GM19397 (cell line): Measurements from ENCODE around the gene PCSK9.
"Not testable (repeated sequence)": the region's sequence is repeated elsewhere in the genome, so short reads cannot be mapped to it uniquely, and the experiment has no call there.

Experiments
- ATAC-seq: cut with Tn5 transposase; IDR thresholded peaks from one replicate; pipeline ENCODE4 v1.9.1; 2021; ENCODE audit warnings: mild to moderate bottlenecking, moderate library complexity; ENCODE audit not compliant: unreplicated experiment

The PCSK9 gene

DNA sequence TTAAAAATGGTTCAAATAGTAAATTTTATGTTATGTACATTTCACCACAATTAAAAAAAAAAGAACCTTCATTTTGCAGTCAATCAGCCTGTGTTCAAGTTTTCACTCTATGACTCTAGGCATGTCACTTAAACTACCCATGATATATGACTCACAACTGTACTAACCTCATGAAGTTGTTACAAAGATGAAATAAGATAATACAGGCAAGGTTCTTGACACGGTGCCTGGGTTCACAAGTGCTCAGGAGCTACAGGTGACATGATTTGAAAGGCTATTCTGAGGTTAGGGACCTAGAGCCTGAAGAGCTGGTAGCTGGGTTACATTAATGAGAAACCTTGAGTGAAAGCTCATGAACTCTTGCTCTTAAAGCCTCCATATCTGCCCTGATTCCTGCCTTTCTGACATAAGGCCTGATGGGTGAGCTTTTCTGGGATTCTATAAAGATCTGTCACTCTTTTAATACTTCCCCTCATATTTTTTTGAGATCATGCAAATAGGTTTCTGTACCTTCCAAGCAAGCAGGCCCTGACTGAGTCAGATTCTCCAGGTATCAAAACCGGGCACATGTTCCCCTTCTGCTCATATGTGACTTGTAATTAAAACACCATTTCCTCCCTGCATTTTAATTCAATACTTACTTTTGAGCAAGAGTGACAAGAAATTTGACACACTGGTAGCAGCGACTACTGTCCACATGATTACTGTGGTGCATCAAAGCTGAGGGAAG, 34.0 kb downstream of the PCSK9 start:
- ATAC-seq, result no peak

- no peak for ATAC-seq
These were observed 35.1 kb downstream of the PCSK9 start for GRCh38 chr1:55074455-55074854.

DNA sequence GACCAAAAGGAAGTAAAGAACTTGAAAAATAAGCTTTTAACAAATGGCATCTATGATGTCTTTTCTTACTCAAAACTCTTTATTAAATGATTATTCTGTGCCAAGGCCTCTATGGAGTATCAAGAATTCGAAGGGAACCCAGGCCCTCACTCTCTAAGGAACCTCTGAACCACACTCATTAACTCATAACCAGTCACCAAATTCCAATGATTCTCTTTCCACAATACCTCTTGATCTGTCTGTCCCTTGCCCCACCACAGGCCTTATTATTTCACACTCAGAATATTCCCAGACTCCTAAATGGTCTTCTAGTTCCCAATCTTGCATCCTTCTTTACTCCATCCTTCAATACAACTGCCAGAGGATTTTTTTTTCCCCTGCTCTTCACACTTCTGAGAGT, 37.0 kb downstream of the PCSK9 start:
- ATAC-seq, result no peak

GRCh38 chr1:55078470-55078869, 39.1 kb downstream of the PCSK9 start:
- ATAC-seq, result no peak

DNA sequence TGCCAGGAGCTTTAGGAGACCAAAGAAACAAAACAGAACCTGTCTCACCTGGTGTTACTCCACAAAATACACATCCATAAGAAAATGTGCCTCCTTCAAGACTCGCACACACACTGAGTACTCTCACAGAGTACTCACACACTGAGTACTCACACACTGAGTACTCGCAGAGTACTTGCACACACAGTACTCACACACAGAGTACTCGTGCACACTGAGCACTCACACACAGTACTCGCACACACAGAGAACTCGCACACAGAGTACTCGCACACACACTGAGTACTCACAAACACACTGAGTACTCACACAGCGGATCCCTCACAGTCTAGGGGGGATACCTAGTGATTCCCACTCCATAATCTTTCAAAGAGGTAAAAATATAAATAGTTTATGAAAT, 40.3 kb downstream of the PCSK9 start:
- no peak for ATAC-seq

DNA sequence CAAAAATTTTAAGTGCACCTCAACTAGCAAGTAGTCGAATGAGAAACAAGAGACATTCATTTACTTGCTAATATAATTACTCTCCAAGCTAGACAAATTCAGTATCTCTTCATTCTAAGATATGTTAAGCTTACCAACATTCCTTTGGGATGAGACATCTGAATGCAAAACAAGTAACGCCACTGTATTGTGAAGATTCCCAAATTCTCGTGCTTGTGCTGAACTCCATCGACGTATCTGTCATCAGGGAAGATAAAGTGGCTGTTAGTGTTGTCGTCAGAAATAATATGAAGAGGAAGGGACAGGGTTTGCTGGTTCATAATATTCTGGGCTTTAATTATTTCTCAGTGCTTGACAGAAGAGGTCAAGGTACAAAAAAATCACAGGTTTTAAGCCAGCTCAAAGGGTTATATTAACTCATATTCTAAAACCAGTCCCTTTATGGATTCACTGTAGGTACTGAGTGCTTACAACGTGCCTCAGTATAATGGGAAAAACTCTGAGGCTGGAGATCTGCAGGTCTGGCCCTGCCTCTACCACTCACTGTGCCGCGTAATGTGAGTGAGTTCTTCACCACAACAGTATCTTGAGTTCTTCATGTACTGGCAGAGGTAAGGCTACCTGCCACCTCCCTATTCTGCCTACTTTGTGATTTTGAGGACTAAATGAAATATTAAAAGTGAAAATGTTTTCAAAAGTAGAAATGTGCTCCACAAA, 42.0 kb downstream of the PCSK9 start:
- ATAC-seq, result no peak

DNA sequence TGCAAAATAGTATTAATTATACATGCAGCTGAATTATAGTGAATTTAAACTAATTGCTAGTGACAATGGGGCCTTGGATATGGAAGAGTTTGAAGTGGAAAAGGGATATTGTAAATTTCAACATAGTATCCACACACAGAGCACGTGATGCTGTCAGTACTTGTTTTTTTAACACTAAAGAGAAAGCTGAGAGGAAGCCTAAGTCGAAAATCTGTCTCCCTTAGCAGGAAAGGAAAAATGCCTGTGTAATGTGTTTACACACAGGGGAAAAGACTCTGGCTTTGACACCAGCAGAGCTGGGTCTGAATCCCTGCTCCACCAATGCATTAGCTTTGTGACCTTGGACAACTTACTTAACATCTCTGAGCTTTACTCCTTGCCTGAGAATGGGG, 42.6 kb downstream of the PCSK9 start:
- no peak for ATAC-seq

DNA sequence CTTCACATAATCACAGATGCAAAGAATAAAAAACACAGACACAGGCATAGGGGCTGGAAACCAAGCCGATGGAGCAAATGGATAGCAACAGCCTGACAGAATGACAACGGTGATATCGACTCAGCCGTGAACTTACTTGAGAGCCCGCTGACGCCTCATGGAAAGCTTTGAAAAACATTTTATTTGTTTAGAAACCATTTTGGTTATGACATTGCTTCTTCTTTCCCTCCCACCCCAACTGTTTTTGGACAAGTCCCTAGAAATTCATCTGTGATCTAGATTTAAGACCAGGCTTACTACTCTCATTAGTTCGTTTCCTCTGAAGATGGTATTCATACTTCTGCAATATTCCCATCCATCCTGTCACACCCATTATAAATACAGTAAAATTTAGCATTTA, 44.9 kb downstream of the PCSK9 start:
- ATAC-seq, result no peak

GRCh38 chr1:55087439-55087838, 48.1 kb downstream of the PCSK9 start:
- ATAC-seq, result no peak

GRCh38 chr1:55088413-55088812, 49.1 kb downstream of the PCSK9 start:
- ATAC-seq, result no peak

- ATAC-seq, result no peak
These were observed 50.3 kb downstream of the PCSK9 start for GRCh38 chr1:55089683-55090082.

GRCh38 chr1:55092475-55092874, 53.1 kb downstream of the PCSK9 start:
- ATAC-seq, result no peak

GRCh38 chr1:55095095-55095494, 55.7 kb downstream of the PCSK9 start:
- no peak for ATAC-seq

- ATAC-seq, result no peak
These were observed 64.5 kb downstream of the PCSK9 start for GRCh38 chr1:55103891-55104290.

DNA sequence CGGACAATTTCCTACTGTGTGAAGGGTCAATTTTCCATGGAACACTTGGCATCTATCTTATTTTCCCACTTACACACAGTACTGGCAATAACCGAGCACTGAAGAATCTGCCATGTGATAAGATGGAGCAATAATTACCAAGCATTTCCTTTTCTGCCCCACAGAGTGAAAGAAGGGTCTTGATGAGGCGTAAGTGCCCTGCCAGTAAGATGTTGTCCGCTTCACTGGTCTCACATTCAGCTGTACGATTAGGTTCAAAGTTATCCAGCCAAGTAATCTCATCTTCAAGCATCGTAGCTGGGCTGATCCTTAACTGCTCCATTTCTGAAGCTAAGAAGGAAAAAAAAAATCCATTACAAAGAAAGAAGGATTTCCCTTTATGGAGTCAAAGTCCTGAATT, 67.8 kb downstream of the PCSK9 start:
- ATAC-seq, result no peak

- ATAC-seq, result not testable (repeated sequence)
These were observed 69.7 kb downstream of the PCSK9 start for GRCh38 chr1:55109005-55109404.
